CD8-positive, alpha-beta memory T cell (primary cell): ENCODE measurements around the gene CYBRD1. TPM values are rescaled to one million over a fixed set of nuclear protein-coding genes. Genes with fewer than 3 reads are reported as not detected.
A peak's percentile ranks its signal among the peaks of the same experiment; 100 is the strongest.

Experiments
- CTCF ChIA-PET: fragments of 350-600 bp; sonication (Branson Sonifier 250); formaldehyde crosslinking; loops from one replicate; lab custom pipeline; 2021; ENCODE audit warnings: antibody characterized with exemption; lab: Charles Lee
- POLR2A ChIA-PET: fragments of 350-600 bp; sonication (Branson Sonifier 250); formaldehyde crosslinking; loops from one replicate; lab custom pipeline; 2021; ENCODE audit warnings: antibody characterized with exemption; lab: Charles Lee
- DNase-seq, 5 donors: peaks; one replicate each; pipeline versions ENCODE4 v3.0.0 to v3.0.0-alpha.2; 2020 to 2022; ENCODE audit warnings: mixed read lengths in 1 of 5
- H3K27ac ChIP-seq: one replicate; pipeline ENCODE4 v1.7.0; 2013; ENCODE audit warnings: low read depth, mild to moderate bottlenecking, low read length, moderate library complexity
- H3K27me3 ChIP-seq: 2 replicates; pipeline ENCODE4 v1.7.0; 2013; ENCODE audit warnings: low read length, mild to moderate bottlenecking; ENCODE audit not compliant: insufficient read depth, poor library complexity, severe bottlenecking
- H3K36me3 ChIP-seq: 2 replicates; pipeline ENCODE4 v1.7.0; 2013; ENCODE audit warnings: mild to moderate bottlenecking, low read length, moderate library complexity; ENCODE audit not compliant: insufficient read depth
- H3K4me1 ChIP-seq: 2 replicates; pipeline ENCODE4 v1.7.0; 2013; ENCODE audit warnings: mild to moderate bottlenecking, low read length, moderate library complexity; ENCODE audit not compliant: insufficient read depth
- H3K4me3 ChIP-seq: 2 replicates; pipeline ENCODE4 v1.7.0; 2013; ENCODE audit warnings: mild to moderate bottlenecking, low read length
- H3K9me3 ChIP-seq: 2 replicates; pipeline ENCODE4 v1.7.0; 2013; ENCODE audit warnings: mild to moderate bottlenecking, low read length
- H3K27ac Mint-ChIP-seq, 8 donors: one replicate each; pipeline ENCODE4 v1.8.0; 2020 to 2021; ENCODE audit warnings: mixed read lengths in 8 of 8, mild to moderate bottlenecking in 6 of 8, inconsistent platforms in 3 of 8, moderate library complexity in 3 of 8
- H3K27me3 Mint-ChIP-seq, 2 donors: one replicate each; pipeline ENCODE4 v1.8.0; 2020 to 2021; ENCODE audit warnings: mixed read lengths in 2 of 2, mild to moderate bottlenecking in 1 of 2, moderate library complexity in 1 of 2
- H3K36me3 Mint-ChIP-seq, 3 donors: one replicate each; pipeline ENCODE4 v1.8.0; 2020 to 2021; ENCODE audit warnings: mixed read lengths in 3 of 3, inconsistent platforms in 1 of 3, mild to moderate bottlenecking in 1 of 3
- H3K4me1 Mint-ChIP-seq, 3 donors: one replicate each; pipeline ENCODE4 v1.8.0; 2020 to 2021; ENCODE audit warnings: mixed read lengths in 3 of 3, inconsistent platforms in 1 of 3, mild to moderate bottlenecking in 1 of 3
- H3K4me3 Mint-ChIP-seq, 7 donors: one replicate each; pipeline ENCODE4 v1.8.0; 2020 to 2021; ENCODE audit warnings: mixed read lengths in 7 of 7, mild to moderate bottlenecking in 6 of 7, moderate library complexity in 4 of 7, inconsistent platforms in 2 of 7
- H3K9me3 Mint-ChIP-seq, 5 donors: one replicate each; pipeline ENCODE4 v1.8.0; 2020 to 2022; ENCODE audit warnings: mixed read lengths in 5 of 5, mild to moderate bottlenecking in 3 of 5, moderate library complexity in 2 of 5, inconsistent platforms in 1 of 5
- polyA plus RNA-seq: library from polyadenylated mRNA; unstranded; fragments of 300-500 nt; fragmentation: Illumina TruSeq; gene quantifications from one replicate; pipeline ENCODE4 v1.2.3, GENCODE V29; 2021
- total RNA-seq, 2 experiments: library from RNA; stranded (reverse); gene quantifications; one replicate each; pipeline ENCODE4 v1.2.3, GENCODE V29; 2021

CYBRD1 gene
- total RNA-seq (1 to 10 TPM in 1 of 2 experiments, under 1 TPM in 1; 0.95 to 1.2 TPM), polyA plus RNA-seq (1.2 TPM)

GRCh38 chr2:171522052-171522787, at the start of gene CYBRD1:
Gene CYBRD1 (plus strand): TSS chr2:171522474. CDS start chr2:171522546, 72 bp downstream.
- Mint-ChIP-seq H3K27ac (peak within 1 kb of the TSS in 1 of 8 donors; percentile 63), H3K9me3 (no peaks in the 10 kb centered on the region), H3K27me3 (peaks cover 29 to 61% of the 10 kb centered on the region in 2 donors), H3K4me3 (peak within 1 kb of the TSS; percentile 69 to 91 (median 81)), H3K36me3 (peaks cover 0 to 3% (median 1%) of the 10 kb centered on the region in 3 donors), H3K4me1 (peaks cover 7 to 23% (median 14%) of the 10 kb centered on the region in 3 donors)
- DNase-seq, result peak in 1 of 5 donors; percentile 1
- peak within 1 kb of the TSS; percentile 62 for H3K27ac ChIP-seq
- ChIA-PET CTCF (no interaction called here), POLR2A (no interaction called here)
- H3K27me3 ChIP-seq, result peaks cover 12% of the 10 kb centered on the region
- H3K36me3 ChIP-seq, result no peaks in the 10 kb centered on the region
- H3K4me1 ChIP-seq, result no peaks in the 10 kb centered on the region
- H3K9me3 ChIP-seq, result no peaks in the 10 kb centered on the region
- H3K4me3 ChIP-seq, result peak within 1 kb of the TSS; percentile 28

DNA sequence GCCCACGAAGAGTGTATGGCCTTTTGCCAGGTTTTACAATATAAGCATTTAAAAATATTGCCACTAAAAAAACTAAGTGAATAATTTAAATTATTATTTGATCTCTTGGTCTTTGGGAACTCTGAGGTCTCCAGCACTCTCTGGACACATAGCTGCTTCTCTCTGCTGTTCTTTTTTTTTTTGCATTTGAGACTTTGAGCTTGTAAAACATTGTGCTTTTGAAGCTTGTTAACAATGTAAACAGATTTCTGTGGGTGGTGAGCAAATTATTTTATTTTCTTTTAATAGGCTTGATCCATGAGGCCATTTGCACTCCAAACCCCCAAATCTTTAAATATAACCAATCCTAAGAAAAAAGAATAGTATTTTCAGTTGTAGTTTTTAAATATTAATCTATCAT, 46.3 kb upstream of the CYBRD1 start:
- Mint-ChIP-seq H3K4me3 (no peak overlapping the region), H3K27me3 (no peaks in the 10 kb centered on the region), H3K27ac (no peak overlapping the region), H3K9me3 (no peaks in the 10 kb centered on the region), H3K36me3 (peaks cover 12 to 79% (median 36%) of the 10 kb centered on the region in 3 donors), H3K4me1 (peaks cover 0 to 4% (median 2%) of the 10 kb centered on the region in 3 donors)
- no peak for DNase-seq
- H3K9me3 ChIP-seq, result no peaks in the 10 kb centered on the region
- no peak overlapping the region for H3K4me3 ChIP-seq
- no peaks in the 10 kb centered on the region for H3K4me1 ChIP-seq
- H3K27me3 ChIP-seq, result no peaks in the 10 kb centered on the region
- CTCF ChIA-PET, result no interaction called here
- POLR2A ChIA-PET, result no interaction called here
- H3K36me3 ChIP-seq, result peaks cover 9% of the 10 kb centered on the region
- no peak overlapping the region for H3K27ac ChIP-seq

- ChIA-PET POLR2A (no interaction called here), CTCF (no interaction called here)
- H3K27ac Mint-ChIP-seq, result peak overlapping the region in 2 of 8 donors; percentile 1 to 83
Observed at GRCh38 chr2:171478345-171478744, 43.9 kb upstream of the CYBRD1 start.

DNA sequence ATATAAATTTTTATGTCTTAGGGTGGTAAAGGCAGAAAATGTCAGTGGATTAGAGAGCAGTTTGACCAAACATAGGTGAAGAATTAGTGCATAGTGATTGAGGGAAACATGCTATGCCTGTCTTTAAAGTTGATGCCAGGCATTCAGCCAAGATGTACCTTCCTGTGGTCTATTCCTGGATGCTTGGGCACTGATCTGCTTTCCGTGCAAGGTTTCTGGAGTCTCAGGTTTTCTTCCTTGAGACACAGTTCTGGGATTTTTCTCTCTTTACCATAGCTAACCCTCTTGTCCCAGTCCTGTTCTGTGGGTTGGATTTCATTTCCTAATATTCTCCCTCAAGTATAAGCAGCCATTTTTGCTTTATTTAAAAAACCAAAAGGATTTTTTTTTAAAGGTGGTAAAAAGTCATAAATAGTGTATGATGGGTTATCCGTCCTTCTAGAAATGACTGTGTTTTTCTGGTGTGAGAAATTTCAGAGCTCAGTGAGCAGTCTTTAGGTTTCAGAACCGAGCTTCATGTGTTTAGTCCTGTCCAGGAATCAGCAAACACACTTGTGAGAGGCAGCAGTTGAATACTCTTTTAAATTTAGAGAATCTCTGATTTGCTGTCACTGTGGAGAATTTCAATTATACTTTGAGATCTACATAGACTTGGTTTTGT, 43.0 kb upstream of the CYBRD1 start:
- Histone ChIP-seq H3K36me3 (peaks cover 9% of the 10 kb centered on the region), H3K4me1 (no peaks in the 10 kb centered on the region), H3K27ac (no peak overlapping the region), H3K27me3 (no peaks in the 10 kb centered on the region), H3K4me3 (no peak overlapping the region), H3K9me3 (no peaks in the 10 kb centered on the region)
- Mint-ChIP-seq H3K36me3 (peaks cover 9 to 82% (median 28%) of the 10 kb centered on the region in 3 donors), H3K27ac (no peak overlapping the region), H3K4me1 (peaks cover 3 to 18% (median 7%) of the 10 kb centered on the region in 3 donors), H3K9me3 (no peaks in the 10 kb centered on the region), H3K4me3 (no peak overlapping the region), H3K27me3 (no peaks in the 10 kb centered on the region)
- CTCF ChIA-PET, result interaction anchor here (1.0 kb wide), 1 partner anchor 11 kb away, joined by 3 read pairs; no protein-coding TSS in a partner anchor
- no peak for DNase-seq
- POLR2A ChIA-PET, result no interaction called here

More at GRCh38 chr2:171478345-171478744, 43.9 kb upstream of the CYBRD1 start:
- H3K4me1 ChIP-seq, result no peaks in the 10 kb centered on the region
- no peak overlapping the region for H3K4me3 ChIP-seq
- no peaks in the 10 kb centered on the region for H3K27me3 ChIP-seq
- no peak for DNase-seq
- no peak overlapping the region for H3K4me3 Mint-ChIP-seq
- H3K36me3 ChIP-seq, result peaks cover 9% of the 10 kb centered on the region
- peaks cover 0 to 14% (median 4%) of the 10 kb centered on the region in 3 donors for H3K4me1 Mint-ChIP-seq
- no peaks in the 10 kb centered on the region for H3K9me3 ChIP-seq
- no peaks in the 10 kb centered on the region for H3K27me3 Mint-ChIP-seq
- no peak overlapping the region for H3K27ac ChIP-seq
- peaks cover 9 to 89% (median 36%) of the 10 kb centered on the region in 3 donors for H3K36me3 Mint-ChIP-seq
- no peaks in the 10 kb centered on the region for H3K9me3 Mint-ChIP-seq

- Histone ChIP-seq H3K4me1 (no peaks in the 10 kb centered on the region), H3K4me3 (no peak overlapping the region), H3K27me3 (no peaks in the 10 kb centered on the region), H3K9me3 (no peaks in the 10 kb centered on the region), H3K27ac (no peak overlapping the region), H3K36me3 (no peaks in the 10 kb centered on the region)
- Mint-ChIP-seq H3K36me3 (peaks cover 0 to 77% (median 22%) of the 10 kb centered on the region in 3 donors), H3K4me1 (peaks cover 13 to 31% (median 21%) of the 10 kb centered on the region in 3 donors), H3K27ac (no peak overlapping the region), H3K27me3 (no peaks in the 10 kb centered on the region), H3K9me3 (no peaks in the 10 kb centered on the region), H3K4me3 (no peak overlapping the region)
- ChIA-PET CTCF (no interaction called here), POLR2A (no interaction called here)
- no peak for DNase-seq
Observed at GRCh38 chr2:171480908-171481307, 41.4 kb upstream of the CYBRD1 start.

DNA sequence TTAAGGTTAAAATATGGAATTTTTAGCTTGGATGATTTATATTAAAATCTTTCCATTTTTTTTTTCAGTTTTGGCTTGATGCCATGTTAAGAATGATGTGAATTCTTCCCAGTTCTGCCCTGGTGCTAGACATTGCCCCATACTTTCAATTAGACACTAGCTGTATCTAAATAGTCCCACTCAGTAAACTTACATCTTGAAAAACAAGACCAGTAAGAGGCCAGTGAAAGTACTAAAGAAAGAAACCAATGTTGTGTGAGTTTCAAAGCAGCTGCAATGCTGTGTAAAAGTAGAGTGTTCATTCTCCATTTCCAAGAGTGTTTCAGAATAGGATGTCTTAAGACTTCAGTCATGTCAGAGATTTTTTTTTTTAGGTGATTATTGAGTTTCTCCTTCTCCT, 40.0 kb upstream of the CYBRD1 start:
- Mint-ChIP-seq H3K27me3 (no peaks in the 10 kb centered on the region), H3K27ac (peak overlapping the region in 5 of 8 donors; percentile 19 to 52 (median 28)), H3K9me3 (no peaks in the 10 kb centered on the region), H3K36me3 (peaks cover 6 to 74% (median 23%) of the 10 kb centered on the region in 3 donors), H3K4me3 (no peak overlapping the region), H3K4me1 (peaks cover 13 to 36% (median 26%) of the 10 kb centered on the region in 3 donors)
- Histone ChIP-seq H3K27ac (no peak overlapping the region), H3K4me1 (no peaks in the 10 kb centered on the region), H3K9me3 (no peaks in the 10 kb centered on the region), H3K36me3 (no peaks in the 10 kb centered on the region), H3K4me3 (no peak overlapping the region), H3K27me3 (no peaks in the 10 kb centered on the region)
- no peak for DNase-seq
- ChIA-PET POLR2A (no interaction called here), CTCF (no interaction called here)

- H3K36me3 Mint-ChIP-seq, result peaks cover 11 to 69% (median 26%) of the 10 kb centered on the region in 3 donors
- no peak overlapping the region for H3K4me3 Mint-ChIP-seq
- H3K27ac Mint-ChIP-seq, result peak overlapping the region in 4 of 8 donors; percentile 25 to 48 (median 36)
- Histone ChIP-seq H3K36me3 (no peaks in the 10 kb centered on the region), H3K4me3 (no peak overlapping the region), H3K4me1 (no peaks in the 10 kb centered on the region), H3K27me3 (no peaks in the 10 kb centered on the region), H3K9me3 (no peaks in the 10 kb centered on the region), H3K27ac (no peak overlapping the region)
- H3K27me3 Mint-ChIP-seq, result no peaks in the 10 kb centered on the region
- H3K4me1 Mint-ChIP-seq, result peaks cover 13 to 36% (median 26%) of the 10 kb centered on the region in 3 donors
- no peak for DNase-seq
- ChIA-PET CTCF (no interaction called here), POLR2A (no interaction called here)
- H3K9me3 Mint-ChIP-seq, result no peaks in the 10 kb centered on the region
Observed at GRCh38 chr2:171482877-171483276, 39.4 kb upstream of the CYBRD1 start.

DNA sequence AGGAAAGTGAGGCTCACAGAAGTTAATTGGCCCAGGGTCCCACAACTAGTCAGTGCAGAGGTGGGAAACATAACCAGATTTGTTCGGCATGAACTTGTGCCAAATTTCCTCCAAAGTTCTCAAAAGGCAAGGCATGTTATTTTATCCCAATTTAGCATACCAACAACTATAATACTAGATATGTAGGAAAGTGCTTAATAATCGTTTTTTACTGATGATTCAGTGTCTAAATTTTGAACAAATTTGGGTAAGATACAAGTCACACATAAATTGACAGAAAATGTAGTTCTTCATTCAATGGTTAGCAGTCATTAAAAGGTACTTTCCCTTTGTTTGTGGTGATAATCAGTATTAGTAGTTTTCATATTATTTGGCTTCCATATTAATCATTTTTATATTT, 38.5 kb upstream of the CYBRD1 start:
- no peaks in the 10 kb centered on the region for H3K9me3 Mint-ChIP-seq
- H3K27ac Mint-ChIP-seq, result peak overlapping the region in 3 of 8 donors; percentile 23 to 63 (median 34)

More for the DNA sequence above, 38.5 kb upstream of the CYBRD1 start:
- no peaks in the 10 kb centered on the region for H3K27me3 Mint-ChIP-seq
- no peaks in the 10 kb centered on the region for H3K4me1 ChIP-seq
- no peaks in the 10 kb centered on the region for H3K27me3 ChIP-seq
- H3K36me3 ChIP-seq, result no peaks in the 10 kb centered on the region
- peaks cover 16 to 66% (median 28%) of the 10 kb centered on the region in 3 donors for H3K36me3 Mint-ChIP-seq
- no peak overlapping the region for H3K4me3 Mint-ChIP-seq
- ChIA-PET POLR2A (no interaction called here), CTCF (no interaction called here)
- no peaks in the 10 kb centered on the region for H3K9me3 ChIP-seq
- DNase-seq, result no peak
- H3K4me3 ChIP-seq, result no peak overlapping the region
- no peak overlapping the region for H3K27ac ChIP-seq
- H3K4me1 Mint-ChIP-seq, result peaks cover 13 to 36% (median 24%) of the 10 kb centered on the region in 3 donors
